NCI-H2196 (cell line): ENCODE measurements around the gene SPEN.
"Not testable (repeated sequence)": the region's sequence is repeated elsewhere in the genome, so short reads cannot be mapped to it uniquely, and the experiment has no call there.

Source experiments
- DNase-seq: peaks from one replicate; lab custom pipeline; 2025; ENCODE audit not compliant: unreplicated experiment; lab: John Stamatoyannopoulos, UW

The SPEN gene

GRCh38 chr1:15856888-15857287, 9.4 kb downstream of the SPEN start:
- DNase-seq: no peak

DNA sequence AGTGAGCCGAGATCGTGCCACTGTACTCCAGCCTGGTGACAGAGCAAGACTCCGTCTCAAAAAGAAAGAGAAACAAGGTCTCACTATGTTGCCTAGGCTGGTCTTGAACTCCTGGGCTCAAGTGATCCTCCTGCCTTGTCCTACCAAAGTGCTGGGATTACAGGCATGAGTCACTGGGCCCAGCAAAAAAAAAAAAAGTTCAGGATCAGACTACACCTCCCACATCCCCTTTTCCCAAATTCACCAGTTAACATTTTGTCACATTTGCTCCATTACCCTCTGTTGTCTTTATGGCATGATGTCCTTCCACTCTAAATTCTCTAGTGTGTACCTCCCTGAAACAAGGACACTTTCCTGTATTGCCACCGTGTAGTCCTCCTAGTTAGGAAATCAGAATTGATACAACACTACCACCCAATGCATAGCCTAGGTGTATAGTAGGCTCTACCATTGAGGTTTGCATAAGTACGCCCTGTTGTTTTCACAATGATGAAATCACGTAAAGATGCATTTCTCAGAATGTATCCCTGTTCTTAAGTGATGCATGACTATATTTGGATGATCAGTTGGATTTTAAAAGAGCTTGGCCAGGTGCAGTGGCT, 10.7 kb downstream of the SPEN start:
- DNase-seq: no peak

DNA sequence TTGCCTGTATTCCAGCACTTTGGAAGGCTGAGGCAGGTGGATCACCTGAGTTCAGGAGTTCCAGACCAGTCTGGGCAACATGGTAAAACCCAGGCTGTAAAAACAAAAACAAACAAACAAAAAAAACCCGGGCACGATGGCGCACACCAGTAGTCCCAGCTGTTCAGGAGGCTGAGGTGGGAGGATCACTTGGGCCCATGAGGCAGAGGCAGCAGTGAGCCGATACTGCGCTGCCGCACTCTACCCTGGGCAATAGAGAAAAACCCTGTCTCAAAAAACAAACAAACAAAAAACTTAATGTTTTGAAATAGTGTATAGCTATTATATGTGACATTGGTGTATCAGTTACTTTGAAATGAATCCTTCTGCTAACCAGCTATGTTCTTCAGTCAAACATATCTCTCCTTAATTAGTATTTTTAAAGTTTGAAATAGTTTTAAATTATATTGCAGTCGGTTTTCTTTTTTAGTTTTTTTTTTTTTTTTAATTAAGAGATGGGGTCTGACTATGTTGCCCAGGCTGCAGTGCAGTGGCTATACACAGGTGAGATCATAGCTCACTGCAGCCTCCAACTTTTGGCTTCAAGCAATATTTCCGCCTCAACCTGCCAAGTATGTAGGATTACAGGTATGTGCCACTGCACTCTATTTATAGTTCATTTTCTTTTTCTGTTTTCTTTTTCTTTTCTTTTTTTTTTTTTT, 11.3 kb downstream of the SPEN start:
- DNase-seq: no peak

DNA sequence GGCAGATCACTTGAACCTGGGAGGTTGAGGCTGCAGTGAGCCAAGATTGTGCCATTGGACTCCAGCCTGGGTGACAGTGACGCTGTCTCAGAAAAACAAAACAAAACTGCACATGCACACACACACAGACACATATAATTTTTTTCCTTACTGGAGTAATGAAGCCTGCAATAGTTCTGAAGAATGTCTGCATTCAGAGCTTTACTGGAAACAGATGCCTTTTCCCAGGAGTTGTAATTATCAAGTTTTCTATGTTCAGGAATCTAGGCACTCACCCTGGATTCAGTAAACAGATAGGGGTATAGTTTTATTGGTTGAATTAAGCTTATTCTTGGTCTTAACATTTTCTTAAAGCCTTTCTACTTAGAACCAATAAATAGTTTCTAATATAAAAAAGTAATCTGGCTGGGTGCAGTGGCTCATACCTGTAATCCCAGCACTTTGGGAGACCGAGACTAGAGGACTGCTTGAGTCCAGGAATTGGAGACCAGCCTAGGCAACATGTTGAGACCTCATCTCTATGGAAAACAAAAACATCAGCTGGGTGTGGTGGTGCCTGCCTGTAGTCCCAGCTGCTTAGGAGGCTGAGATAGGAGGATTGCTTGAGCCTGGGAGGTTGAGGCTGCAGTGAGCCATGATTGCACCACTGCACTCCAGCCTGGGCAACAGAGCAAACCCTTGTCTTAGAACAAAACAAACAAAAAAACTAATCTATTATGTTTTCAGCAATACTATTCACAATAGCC, 15.8 kb downstream of the SPEN start:
- no peak for DNase-seq

GRCh38 chr1:15866721-15867201, 19.3 kb downstream of the SPEN start:
- no peak for DNase-seq

GRCh38 chr1:15867288-15867687, 19.8 kb downstream of the SPEN start:
- DNase-seq: no peak

- DNase-seq: no peak
These were observed 21.9 kb downstream of the SPEN start for GRCh38 chr1:15869413-15869812.

DNA sequence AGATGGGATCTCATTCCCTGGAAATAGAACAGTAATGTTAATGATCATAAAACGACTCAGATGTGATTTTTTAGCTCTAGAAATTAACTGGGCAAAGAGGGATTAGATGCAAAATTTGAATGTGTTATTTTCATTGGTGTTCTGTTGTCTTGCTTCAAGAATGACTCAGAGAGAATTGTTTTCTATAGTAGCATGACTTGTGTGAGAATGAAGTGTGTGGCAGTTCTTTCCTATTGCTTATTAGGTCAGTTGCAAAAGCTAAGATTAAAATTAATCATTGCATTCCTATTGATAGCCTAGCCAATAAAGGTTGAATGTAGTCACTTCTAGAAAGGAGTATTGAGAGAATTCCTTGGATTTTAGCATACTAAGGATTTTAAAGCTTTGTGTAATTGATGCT, 22.9 kb downstream of the SPEN start:
- no peak for DNase-seq

DNA sequence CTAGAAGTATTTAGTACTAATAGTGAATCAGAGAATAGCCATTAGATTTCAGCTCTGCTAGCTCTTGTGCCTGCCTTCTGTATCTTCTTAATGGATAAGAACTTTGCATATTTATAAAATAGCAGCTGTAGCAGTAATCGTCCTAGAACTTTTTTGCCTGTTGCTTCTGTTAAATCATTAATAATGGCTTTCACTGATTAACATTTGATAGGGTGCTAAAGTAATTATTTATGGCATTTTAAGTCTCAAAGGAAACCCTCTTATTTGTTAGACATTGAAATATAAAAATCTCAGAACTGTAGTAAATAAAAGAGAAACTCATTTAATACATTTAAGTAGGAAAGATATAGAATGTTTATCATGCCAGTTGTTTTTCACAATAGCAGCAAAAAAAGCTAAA, 27.0 kb downstream of the SPEN start:
- no peak for DNase-seq

- DNase-seq: no peak
These were observed 29.0 kb downstream of the SPEN start for GRCh38 chr1:15876357-15877055.

DNA sequence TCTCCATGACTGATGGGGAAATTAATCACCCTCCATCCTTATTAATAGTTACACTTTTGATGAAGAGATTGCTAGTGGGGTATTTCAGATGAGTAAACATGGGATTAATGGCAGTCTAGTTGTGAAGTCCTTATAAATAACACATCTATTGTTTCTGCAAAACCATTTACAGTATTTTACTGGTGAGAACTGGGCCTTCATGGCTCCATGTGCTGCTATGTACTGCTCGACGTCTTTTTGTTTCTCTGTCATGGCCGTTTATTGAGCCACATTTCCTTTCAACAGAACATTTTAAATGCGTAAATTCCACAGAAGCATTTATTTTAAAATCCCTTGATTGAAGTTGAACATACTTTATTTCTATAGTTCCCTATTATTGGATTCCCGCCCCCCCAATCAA, 34.5 kb downstream of the SPEN start:
- DNase-seq: no peak

DNA sequence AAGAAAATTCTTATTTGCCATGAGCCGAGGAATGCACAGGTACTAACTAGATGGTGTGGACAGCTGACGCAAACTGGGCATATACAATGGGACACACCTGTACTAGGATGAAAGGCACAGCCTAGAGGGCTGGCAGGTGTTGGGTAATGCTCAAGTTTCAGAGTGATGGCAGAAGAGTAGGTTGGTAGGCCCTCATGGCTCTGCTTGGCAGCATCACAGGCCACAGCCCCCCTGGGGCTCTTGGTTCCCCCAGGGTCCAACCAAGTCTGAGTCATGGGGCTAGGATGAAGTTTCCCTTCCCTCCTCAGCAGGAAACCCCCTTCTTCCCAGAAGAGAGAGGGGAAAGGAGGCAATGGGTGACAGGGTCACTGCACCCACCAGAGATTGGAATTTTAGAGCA, 35.2 kb downstream of the SPEN start:
- DNase-seq: no peak

DNA sequence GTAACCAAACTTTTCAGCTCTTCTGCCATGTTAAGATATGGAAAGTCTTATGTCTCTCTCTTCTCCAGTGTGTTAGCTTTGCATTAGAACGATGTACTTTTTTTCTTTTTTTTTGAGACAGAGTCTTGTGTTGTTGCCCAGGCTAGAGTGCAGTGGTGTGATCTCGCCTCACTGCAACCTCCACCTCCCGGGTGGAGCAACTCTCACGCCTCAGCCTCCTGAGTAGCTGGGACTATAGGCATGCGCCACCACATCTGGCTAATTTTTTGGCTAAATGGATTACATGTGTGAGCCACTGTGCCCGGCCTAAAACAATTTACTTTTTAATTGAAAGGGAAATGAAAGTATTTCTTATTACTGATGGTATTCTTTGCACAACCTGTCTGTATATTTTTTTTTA, 35.8 kb downstream of the SPEN start:
- no peak for DNase-seq

DNA sequence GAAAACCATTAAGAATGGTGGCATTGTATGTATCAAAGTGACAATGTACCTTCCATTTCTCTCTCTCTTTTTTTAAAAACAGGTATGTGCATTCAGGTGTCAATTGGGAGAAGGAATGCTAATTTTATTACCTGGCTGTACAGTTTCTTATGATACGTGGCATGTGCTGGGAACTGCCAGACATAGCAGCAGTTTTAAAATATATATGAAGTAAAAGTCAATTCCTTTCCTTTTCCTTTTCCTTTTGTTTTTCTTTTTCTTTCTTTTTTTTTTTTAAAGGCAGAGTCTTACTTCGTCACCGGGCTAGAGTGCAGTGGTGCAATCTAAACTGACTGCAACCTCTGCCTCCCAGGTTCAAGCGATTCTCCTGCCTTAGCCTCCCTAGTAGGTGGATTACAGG, 37.0 kb downstream of the SPEN start:
- DNase-seq: no peak

GRCh38 chr1:15885269-15885668, 37.8 kb downstream of the SPEN start:
- no peak for DNase-seq

GRCh38 chr1:15885701-15886610, 38.4 kb downstream of the SPEN start:
- DNase-seq: peak; percentile 96

- no peak for DNase-seq
These were observed 39.2 kb downstream of the SPEN start for GRCh38 chr1:15886611-15887167.

DNA sequence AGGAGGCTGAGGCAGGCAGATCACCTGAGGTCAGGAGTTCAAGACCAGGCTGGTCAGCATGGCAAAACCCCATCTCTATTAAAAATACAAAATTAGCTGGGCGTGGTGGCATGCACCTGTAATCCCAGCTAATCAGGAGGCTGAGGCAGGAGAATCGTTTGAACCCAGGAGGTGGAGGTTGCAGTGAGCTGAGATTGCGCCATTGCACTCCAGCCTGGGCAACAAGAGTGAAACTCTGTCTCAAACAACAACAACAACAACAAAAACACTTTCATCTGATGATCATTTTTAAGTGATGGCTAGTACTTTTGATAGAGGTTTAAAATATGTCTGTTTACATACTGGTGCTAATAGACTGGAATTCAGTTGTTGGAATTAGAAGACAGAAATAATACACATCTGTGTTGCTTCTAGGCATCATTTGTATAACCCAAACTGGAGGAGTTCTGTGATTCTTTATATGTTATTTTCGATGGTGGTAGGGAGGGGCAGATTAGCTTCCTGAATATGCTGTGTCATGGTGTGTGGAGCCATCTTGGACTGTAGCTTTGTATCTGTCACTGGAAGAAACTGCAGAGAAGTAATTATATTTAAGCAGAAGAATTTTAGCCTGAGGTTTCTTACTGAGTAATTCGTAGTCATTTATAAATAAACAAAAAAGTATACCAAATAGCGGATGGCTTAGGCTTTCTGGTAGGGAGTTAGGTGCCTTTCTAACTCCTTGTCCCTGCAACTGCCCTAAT, 45.5 kb downstream of the SPEN start:
- not testable (repeated sequence) for DNase-seq

GRCh38 chr1:15895233-15895632, 47.7 kb downstream of the SPEN start:
- DNase-seq: no peak
